GM23338 (cell line): ENCODE data around the gene BCAR3.
A peak's percentile ranks its signal among the peaks of the same experiment; 100 is the strongest.

Source experiments
- CREB1 ChIP-seq: fragments of 250-450 bp; sonication (Bioruptor Pico); IDR thresholded peaks from 2 replicates; pipeline ENCODE4 v1.5.0; 2020; ENCODE audit warnings: low read depth, mild to moderate bottlenecking, moderate library complexity
- CTCF ChIP-seq, 2 experiments: fragments of 200-600 bp in 1 of 2; sonication (generic) in 1 of 2; conservative IDR thresholded peaks; 2 replicates each; pipeline versions ENCODE4 v1.5.1 to v1.6.1; 2016 to 2017; ENCODE audit warnings: antibody characterized with exemption in 2 of 2, low read depth in 2 of 2, mild to moderate bottlenecking in 2 of 2, moderate library complexity in 1 of 2
- ETS1 ChIP-seq: IDR thresholded peaks from 2 replicates; pipeline ENCODE4 v1.6.1; 2016; ENCODE audit warnings: antibody characterized with exemption
- EZH2 ChIP-seq: fragments of 200-600 bp; sonication (generic); IDR thresholded peaks from one replicate; pipeline ENCODE4 v1.8.0; 2017; ENCODE audit warnings: antibody characterized with exemption, mild to moderate bottlenecking, low read depth; ENCODE audit not compliant: unreplicated experiment
- EZH2phosphoT487 ChIP-seq: fragments of 200-600 bp; sonication (generic); IDR thresholded peaks from one replicate; pipeline ENCODE4 v1.8.1; 2018; ENCODE audit warnings: antibody characterized with exemption; ENCODE audit not compliant: unreplicated experiment
- JUNB ChIP-seq: IDR thresholded peaks from one replicate; pipeline ENCODE4 v1.6.1; 2016; ENCODE audit warnings: antibody characterized with exemption; ENCODE audit not compliant: unreplicated experiment
- NANOG ChIP-seq: IDR thresholded peaks from 2 replicates; pipeline ENCODE4 v1.6.1; 2016; ENCODE audit warnings: antibody characterized with exemption, borderline replicate concordance
- POLR2AphosphoS5 ChIP-seq: IDR thresholded peaks from 2 replicates; pipeline ENCODE4 v1.6.1; 2016; ENCODE audit warnings: antibody characterized with exemption, low read depth
- REST ChIP-seq: IDR thresholded peaks from one replicate; pipeline ENCODE4 v1.6.1; 2018; ENCODE audit warnings: antibody characterized with exemption; ENCODE audit not compliant: unreplicated experiment
- STAT1 ChIP-seq: IDR thresholded peaks from one replicate; pipeline ENCODE4 v1.6.1; 2016; ENCODE audit warnings: antibody characterized with exemption; ENCODE audit not compliant: unreplicated experiment
- ZNF114 ChIP-seq: fragments of 250-450 bp; sonication (Bioruptor Pico); IDR thresholded peaks from 2 replicates; pipeline ENCODE4 v1.5.0; 2020; ENCODE audit warnings: mild to moderate bottlenecking, moderate library complexity
- ZNF331 ChIP-seq: fragments of 250-450 bp; sonication (Bioruptor Pico); IDR thresholded peaks from 2 replicates; pipeline ENCODE4 v1.5.0; 2020; ENCODE audit warnings: low read depth, mild to moderate bottlenecking, moderate library complexity
- ZNF462 ChIP-seq: fragments of 250-450 bp; sonication (Bioruptor Pico); IDR thresholded peaks from 2 replicates; pipeline ENCODE4 v1.5.0; 2020; ENCODE audit warnings: mild to moderate bottlenecking, moderate library complexity

- TF ChIP-seq EZH2 = no peak
- no peak for TF ChIP-seq CTCF (conservative IDR thresholded peaks at IDR 0.05; ENCODE audit: low read depth in 2 of 2)
- TF ChIP-seq POLR2AphosphoS5 = no peak
- TF ChIP-seq CREB1 = no peak
- no peak for TF ChIP-seq REST
- TF ChIP-seq NANOG = no peak
- TF ChIP-seq EZH2phosphoT487 = no peak
- no peak for TF ChIP-seq JUNB
- TF ChIP-seq ZNF462 (CRISPR knock-in tag) = peak; percentile 95
- TF ChIP-seq ZNF331 = no peak
- TF ChIP-seq ETS1 = no peak
- TF ChIP-seq ZNF114 = peak; percentile 57; the same call in 1 of the 2 replicates
- no peak for TF ChIP-seq STAT1
Measured at GRCh38 chr1:93635614-93636543, 45.8 kb downstream of the BCAR3 start.
